ENCODE measurements around the gene BMP8A. TPM values are rescaled to one million over a fixed set of nuclear protein-coding genes. Genes with fewer than 3 reads are reported as not detected.

BMP8A gene
- total RNA-seq, 1 experiment from 2014 or later: 4.1 TPM

- TF ChIP-seq CTCF (IDR thresholded peaks at IDR 0.05 in 2 of 3, conservative IDR thresholded peaks at IDR 0.05 in 1 of 3; ENCODE audit: borderline replicate concordance in 1 of 3, insufficient read depth in 1 of 3, low read depth in 2 of 3, low read length in 2 of 3) (peak; percentile 83 to 94 (median 91)), YY1 (IDR thresholded peaks at IDR 0.05; ENCODE audit: extremely low read depth, insufficient replicate concordance, low read depth, low read length) (peak; percentile 26), ELF1 (IDR thresholded peaks at IDR 0.05; ENCODE audit: borderline replicate concordance, low read depth) (no peak), RAD21 (IDR thresholded peaks at IDR 0.05; ENCODE audit: low read depth) (peak; percentile 98)
- TF ChIP-seq, protein P1, sequence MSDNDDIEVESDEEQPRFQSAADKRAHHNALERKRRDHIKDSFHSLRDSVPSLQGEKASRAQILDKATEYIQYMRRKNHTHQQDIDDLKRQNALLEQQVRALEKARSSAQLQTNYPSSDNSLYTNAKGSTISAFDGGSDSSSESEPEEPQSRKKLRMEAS (IDR thresholded peaks at IDR 0.05): no peak
- intact Hi-C loops (cut with micrococcal nuclease): loop anchor here (1.0 to 5.0 kb wide), 5 partner anchors 273 to 441 kb away; no protein-coding TSS in a partner anchor
- Histone ChIP-seq H2AFZ (ENCODE audit: low read depth, low read length, poor library complexity, severe bottlenecking) (no peak overlapping the region), H4K20me1 (ENCODE audit: insufficient read depth) (no peaks in the 10 kb centered on the region), H3K9ac (ENCODE audit: low read length) (no peak overlapping the region), H3K9me3 (ENCODE audit: control insufficient read depth in 1 of 2, insufficient read depth in 1 of 2, low read depth in 1 of 2, low read length in 2 of 2) (no peaks in the 10 kb centered on the region), H3K4me1 (ENCODE audit: control insufficient read depth in 1 of 2, insufficient read depth in 2 of 2, low read length in 2 of 2) (peaks cover 0 to 3% of the 10 kb centered on the region in 2 experiments; a peak in 2 of 4 replicates), H3K27me3 (ENCODE audit: insufficient read depth, low read length) (no peaks in the 10 kb centered on the region), H3K36me3 (ENCODE audit: control insufficient read depth in 1 of 2, insufficient read depth in 2 of 2, low read length in 2 of 2) (0 out of 4 replicates have a peak, but pooled peaks cover 0 to 2% of the 10 kb centered on the region in 2 experiments), H3K79me2 (ENCODE audit: insufficient read depth, low read length) (no peaks in the 10 kb centered on the region), H3K4me3 (replicated peaks in 1 of 2; ENCODE audit: low read depth in 1 of 2, low read length in 2 of 2) (no peak overlapping the region), H3K4me2 (ENCODE audit: low read length) (no peak overlapping the region), H3K9me2 (ENCODE audit: insufficient read depth) (no peaks in the 10 kb centered on the region), H3K27ac (ENCODE audit: low read depth, low read length) (no peak overlapping the region)
- DNase-seq (ENCODE audit: low read depth, low spot score) (peak; percentile 49), ATAC-seq (peak; percentile 99)
- CTCF ChIA-PET: interaction anchor here (0.6 to 3.3 kb wide), 25 partner anchors 8 to 693 kb away, joined by 3 to 46 read pairs (median 4); no protein-coding TSS in a partner anchor
- BruUV-seq (replicated peaks): no TSS peak
- RAD21 ChIA-PET (ENCODE audit: low non-redundant PET in 1 of 2, low total read pairs in 2 of 2, uncharacterized antibody in 2 of 2, unreplicated experiment in 2 of 2): interaction anchor here (0.6 to 1.5 kb wide), 8 partner anchors 152 to 441 kb away, joined by 3 to 6 read pairs (median 3); no protein-coding TSS in a partner anchor
- POLR2A ChIA-PET: no interaction called here
Observed at GRCh38 chr1:39539252-39539790, 47.9 kb downstream of the BMP8A start.

Data from HCT116 (cell line).